SKM-1 treated with dmso at 0.1 percent for 144 hours (cell line): ENCODE data around the gene GPR55.

Source experiments
- DNase-seq: peaks from one replicate; lab custom pipeline; 2025; ENCODE audit not compliant: unreplicated experiment; lab: John Stamatoyannopoulos, UW

Gene GPR55

DNA sequence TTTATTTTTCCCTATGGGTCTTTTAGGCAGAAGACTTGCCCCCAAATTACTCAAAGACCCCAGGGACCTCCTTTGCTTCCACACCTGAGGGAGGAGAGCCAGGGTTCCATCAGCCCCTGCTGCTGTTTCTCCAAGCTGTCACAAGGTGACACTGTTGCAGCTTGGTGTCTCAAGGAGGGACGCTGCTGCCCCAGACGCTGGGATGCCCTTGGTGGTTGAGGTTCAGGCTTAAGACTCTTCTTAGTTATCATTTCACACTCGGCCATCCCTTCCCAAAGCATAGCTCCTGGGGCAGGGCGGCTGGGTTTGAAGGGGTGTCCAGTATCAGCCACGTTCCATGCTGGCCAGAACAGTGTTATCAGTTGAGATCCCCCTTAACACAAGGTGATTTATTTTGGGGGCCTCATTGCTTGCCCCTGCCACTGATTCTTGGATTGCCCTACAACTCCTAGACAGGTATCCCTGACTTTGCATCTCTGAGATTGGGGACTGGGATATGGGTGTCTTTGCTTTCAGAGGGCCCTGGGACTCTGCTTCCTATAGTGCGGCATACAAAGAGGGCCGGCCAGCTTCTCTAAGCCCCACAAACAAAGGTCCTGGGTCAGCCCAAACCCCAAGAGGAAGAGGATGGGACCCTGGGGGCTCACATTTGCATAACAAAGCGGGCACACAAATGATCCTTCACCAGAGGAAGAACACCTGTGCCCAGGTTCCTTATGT, 22.7 kb downstream of the GPR55 start:
- peak; percentile 47 for DNase-seq

DNA sequence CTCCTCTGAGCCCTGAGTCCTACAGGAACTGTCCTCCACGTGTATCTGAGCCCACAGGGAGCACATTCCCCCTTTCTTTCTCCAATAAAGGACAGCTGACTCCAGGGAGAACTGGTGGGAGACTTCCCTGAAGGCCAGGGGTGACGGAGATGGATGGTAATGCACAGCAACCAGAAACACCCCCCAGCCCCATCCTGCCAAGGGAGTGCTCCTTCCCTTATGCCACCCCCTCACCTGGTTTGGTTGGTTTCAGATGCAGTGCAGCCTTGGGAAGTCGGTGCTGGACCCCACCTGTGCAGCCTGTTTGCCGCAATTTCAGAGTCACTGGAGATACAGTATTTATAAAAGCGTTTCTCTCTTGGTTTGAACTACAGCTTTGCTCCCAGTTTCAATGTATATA, 24.0 kb downstream of the GPR55 start:
- DNase-seq, result no peak

DNA sequence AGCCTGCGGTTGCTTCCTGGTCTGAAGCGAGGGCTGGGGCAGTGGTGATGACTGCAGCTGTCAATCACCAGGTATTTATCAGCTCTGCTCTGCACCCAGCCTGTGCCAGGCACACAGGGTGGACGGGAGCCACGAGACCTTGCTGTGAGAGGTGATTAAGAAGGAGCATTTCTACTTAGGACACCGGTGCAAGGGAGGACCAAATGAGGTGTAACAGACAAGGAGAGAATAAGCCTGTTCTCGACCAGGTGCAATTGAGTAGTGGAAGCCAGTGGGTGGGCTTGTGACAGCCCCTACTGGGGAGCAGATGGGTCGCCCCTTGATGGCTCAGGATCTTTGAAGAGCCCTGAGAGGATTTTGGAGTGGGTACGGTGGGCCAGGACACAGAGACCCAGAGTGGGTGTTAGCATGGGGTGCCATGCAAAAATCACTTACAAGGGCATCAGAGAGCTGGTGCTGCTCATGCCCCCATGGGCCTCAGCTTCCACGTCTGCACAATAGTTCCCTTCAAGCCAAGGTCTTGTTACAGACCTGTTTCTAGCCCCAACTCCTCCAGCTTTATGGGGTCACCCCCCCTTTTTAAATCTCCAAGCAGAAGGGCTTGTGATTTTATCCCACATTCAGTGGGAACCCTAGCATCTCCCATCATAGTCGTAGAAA, 24.6 kb downstream of the GPR55 start:
- DNase-seq, result no peak

DNA sequence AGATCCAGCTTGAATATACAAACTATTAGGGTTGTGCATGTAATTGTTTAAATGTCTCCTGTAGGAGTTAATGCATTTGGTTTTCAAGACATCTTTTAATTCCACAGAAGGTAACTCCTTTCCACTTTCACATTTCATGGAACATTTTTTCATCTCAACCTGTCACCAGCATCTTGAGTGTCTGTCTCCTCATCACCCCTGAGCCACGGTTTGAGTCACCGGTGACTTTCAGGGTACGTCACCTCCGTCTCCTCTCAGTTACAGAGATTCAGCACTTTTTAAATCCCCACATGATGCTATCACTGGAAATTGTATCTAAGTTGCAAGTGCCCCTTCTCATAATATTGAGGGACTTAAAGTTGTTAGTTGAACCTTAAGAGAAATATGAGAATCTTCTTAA, 25.3 kb downstream of the GPR55 start:
- DNase-seq, result no peak

DNA sequence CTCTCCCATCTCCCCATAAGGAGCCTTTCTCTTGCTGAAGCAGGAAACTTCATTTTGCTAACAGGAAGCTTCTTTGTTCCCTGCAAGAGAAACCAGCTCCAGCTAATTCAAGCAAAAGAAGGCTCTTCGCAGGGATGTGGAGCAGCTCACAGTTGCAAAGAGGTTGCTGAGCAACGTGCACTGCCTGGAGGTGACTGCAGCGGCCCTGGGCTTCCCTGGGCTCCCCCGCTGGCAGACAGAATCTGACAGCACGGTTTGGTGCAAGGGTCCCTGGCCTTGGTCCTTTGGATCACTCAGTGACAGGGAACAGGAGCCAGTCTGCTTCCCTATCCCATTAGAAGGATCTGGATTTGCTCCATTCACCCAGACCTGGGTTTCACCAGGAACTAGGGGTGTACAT, 25.8 kb downstream of the GPR55 start:
- no peak for DNase-seq

DNA sequence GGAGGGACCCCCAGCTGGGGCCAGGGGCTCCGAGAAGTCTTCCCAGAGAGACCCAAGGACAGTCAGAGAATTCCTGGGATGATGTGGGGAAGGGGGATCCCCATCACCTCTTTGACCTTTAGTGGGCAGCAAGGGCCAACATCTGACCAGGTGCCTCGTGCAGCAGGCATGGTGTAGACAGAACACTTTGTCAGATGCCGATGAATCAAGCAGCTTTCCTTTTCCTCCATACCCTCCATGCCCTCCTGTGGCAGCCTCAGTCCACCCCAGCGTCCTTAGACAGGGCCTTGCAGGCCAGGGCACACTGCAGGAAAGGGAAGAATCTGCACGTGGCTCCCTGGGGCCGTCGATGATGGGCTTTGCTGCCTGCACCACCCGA, 26.3 kb downstream of the GPR55 start:
- DNase-seq, result no peak

DNA sequence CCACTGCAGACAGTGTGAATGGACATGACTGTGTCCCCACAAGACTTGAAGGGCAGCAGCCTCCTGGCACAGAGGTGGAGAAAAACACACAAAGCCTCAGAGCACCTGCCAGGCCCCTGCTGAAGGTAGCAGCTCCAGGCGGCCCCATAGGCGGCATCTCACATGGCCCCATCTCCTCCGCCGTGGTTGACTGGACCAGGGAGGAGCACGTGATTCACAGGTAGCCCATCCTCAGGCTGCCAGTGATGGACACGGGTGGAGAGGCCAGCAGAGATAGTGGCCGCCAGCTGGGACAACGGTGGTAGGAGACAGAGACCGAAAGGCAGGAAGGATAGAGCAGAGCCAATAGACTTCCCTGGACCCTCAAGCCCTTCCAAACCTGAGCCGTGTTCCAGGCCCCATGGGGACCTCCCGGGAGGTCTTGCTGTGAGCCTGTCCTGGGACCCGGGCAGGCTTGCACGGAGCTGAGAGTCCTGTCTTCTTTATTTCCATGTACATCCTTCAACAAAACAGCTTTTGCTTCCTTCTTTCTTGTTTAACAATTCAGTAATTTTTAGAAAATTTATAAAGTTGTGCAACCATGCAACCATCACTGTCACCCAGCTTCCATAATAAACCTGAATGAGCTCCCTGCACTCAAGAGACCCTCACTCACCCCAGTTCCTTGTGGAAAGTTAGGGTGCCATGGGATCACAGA, 26.9 kb downstream of the GPR55 start:
- DNase-seq, result no peak

DNA sequence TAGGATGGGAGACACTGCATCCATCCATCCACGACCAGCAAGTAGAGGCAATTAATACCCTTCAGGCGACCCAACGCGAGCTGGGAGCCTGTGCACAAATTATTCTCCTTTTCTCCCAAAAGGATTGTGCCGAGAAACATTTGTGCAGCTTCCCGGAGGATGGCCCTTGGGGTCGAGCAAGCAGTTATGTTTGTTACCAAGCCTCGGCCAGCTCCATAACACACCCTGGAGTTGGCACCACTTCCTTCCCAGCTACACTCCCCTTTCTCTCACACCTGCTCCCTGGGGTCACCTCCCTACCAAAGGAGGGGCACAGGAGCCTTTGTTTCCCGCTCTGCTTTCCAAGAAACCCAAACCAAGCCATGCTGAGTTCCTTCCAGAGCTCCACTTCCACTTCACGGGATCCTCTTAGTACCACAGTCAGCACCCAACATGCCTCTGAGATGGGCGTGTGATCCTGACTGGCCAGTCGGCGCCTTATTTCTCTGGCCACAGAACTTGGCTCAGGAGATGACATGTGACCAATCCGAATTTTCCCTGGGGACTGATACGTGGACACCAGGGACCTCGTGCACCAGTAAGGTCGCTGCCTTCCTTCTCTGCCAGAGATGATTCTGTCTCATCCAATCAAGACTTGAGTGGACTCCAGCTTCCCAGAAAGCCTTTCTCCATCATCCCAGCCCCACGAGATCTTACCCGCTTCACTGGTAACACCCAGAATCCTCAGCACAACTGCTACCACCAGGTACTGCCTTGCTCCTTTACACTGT, 28.5 kb downstream of the GPR55 start:
- DNase-seq, result no peak

DNA sequence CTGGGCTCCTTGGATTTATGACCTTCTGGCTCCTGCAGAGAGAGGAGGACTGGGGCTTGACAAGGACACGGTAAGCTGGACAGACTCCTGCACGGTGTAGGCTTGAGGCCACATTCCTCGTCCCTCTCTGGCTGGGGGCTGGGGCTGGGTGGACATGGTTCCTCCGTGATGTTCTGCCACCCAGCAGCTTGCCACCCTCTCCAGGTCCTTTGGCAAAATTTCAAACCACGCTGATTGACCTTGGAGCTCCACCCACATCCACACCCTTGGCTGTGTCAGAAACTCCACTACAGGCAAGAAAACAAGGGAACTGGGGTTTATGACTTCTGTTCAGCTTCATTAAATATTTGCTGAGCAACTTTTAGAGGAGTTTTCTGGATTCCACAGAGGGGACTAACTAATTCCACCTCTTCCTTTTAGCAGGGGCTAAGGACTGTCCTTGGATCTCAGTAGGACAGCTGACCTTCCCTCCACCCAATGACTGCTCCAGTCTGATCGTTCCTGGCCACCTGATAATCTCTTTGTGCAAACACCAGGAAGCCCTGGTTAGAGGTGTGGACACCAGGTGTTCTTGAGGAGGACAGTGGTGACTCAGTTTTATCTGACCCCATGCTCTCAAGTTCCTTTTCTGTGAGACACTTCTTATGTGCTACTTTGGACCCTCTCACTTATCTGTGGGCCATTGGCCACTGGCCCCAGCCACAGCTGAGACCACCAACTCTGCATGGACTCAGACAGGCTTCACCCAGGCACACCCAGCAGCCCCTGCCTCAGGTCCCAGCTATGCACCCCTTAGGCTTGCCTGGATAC, 29.3 kb downstream of the GPR55 start:
- no peak for DNase-seq

DNA sequence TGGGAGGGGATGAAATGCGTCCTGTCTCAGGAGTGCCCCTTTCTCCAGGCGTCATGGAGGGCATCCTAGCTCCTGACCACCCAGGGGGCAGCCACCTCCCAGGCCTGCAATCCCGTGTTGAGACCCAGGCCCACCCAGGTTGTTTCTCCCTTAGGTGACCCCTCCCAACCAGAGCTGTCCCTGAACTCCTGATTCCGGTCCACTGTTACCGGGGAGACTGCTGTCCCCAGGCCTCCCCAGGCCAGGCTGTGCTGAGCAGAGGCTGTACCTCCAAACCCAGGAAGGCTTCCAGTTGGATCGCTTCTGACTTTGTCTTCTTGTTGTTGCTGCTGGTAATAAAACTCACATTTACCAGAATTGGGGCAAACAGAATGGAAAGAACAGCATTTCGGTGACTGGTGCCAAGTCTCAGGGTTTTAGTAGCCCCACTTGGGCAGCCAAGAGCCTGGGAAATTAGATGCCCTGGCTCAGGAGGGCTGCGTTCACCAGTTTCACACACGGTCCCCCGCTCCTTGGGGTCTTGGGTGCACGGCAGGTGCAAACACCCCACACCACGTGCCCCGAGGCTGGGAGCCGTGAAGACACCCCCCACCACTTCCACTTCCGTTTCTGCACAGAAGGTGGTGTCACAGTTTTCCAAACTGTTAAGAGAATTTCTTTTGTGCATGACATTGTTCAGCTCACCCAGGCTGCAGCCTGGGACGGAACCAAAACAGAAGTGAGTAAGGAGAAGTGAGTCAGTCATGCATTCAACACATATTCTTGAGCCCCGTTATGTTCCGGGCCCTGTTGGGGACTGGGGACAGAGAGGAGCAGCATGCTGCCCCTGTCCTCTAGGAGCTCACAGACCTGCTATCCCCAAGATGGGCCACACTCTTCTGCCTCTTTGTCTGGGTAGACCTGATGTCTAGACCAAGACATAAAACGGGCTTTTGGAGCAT, 30.9 kb downstream of the GPR55 start:
- no peak for DNase-seq

DNA sequence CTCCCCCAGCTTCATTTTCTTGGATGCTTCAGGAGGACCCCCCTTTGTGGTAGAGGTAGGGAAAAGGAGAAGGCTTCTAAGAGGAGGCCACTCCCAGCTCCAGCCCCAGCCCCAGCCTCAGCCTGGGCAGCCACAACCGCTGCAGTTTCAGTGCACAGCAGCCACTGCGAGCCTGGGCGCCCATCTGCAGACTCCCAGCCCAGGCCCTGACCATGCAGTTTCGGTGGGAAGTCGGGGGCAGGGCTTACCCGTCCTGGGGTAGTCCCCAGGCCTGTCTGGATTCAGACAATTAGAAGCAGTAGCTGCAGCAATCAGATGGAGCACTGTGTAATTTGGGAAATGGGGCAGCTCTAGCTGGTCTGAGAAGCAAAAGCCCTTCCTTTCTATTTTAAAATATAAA, 31.7 kb downstream of the GPR55 start:
- DNase-seq, result no peak

DNA sequence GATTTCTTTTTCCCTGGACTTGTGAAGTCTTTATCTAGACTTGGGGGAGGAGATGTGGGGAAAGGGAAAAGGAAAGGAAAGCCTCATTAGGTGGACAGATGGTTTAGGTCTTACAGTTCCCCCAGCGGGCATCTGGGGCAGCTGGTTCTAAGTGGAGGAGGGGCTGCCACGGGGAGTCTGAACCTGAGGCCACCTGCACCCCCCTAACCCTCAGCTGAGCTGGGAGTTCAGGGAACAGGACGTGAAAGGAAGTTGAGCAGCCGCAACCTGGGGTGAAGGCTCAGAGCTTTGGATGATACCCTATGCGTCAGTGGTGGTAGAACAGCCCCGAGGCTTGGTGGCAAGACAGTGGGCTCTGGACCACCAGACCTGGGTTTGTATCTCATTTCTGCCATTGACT, 33.5 kb downstream of the GPR55 start:
- no peak for DNase-seq

DNA sequence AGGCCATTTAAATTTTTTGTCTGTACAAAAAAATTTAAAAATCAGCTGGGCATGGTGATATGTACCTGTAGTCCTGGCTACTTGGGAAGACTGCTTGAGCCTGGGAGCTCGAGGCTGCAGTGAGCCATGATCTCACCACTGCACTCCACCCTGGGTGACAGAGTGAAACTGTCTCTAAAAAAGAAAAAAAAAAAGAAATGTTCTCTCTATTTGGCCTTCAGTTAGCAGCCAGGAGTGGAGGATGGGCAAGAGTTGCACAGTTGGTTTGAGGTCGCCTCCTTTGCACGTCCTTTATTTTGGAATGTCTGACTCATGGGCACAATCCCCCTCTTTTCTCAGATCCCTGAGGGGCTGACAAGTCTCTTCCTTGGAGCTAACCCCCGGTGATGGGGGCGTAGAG, 34.0 kb downstream of the GPR55 start:
- DNase-seq, result no peak

DNA sequence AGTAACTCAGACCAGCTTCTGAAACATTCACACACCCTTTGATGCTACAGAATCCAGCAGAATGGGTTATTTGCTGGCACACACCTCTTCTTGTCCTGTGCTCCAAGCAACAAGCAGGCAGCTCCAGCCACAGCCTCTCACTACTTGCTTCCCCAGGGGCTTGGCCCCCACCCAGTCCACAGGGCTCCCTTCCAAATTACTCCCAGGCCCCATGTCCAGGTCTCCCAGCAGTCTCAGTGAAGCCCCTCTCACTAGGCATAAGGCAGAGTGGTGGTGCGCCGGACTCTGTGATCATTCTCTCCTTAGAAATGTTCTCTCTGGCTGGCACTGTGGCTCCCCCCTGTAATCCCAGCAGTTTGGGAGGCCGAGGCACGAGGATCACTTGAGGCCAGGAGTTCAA, 34.4 kb downstream of the GPR55 start:
- DNase-seq, result no peak

DNA sequence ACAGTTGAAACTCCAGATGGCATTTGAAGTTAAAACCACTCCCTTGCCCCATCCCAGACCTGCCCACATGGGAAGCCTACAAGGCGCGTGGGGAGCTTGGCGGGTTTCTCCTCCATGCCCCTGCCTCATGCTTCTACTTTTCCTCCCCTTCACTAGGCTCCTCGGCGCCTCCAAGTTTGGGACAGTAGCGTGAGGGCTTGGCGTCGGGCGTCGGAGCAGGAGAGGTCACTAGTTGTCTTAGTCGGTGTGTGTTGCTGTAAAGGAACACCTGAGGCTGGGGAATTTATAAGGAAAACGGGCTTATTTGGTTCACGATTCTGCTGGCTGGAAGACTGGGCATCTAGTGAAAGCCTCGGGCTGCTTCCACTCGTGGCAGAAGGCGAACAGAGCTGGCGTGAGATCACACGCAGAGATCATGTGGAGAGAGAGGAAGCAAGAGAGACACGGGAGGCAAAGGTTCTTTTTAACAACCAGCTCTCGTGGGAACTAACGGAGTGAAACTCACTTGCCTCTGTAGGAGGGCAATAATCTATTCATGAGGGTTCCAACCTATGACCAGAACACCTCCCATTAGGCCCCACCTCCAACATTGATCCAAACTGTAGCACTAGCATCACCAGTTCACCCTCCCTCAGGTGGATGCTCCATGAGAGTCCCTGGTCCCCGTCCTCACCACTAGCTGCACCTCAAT, 35.0 kb downstream of the GPR55 start:
- DNase-seq, result no peak

DNA sequence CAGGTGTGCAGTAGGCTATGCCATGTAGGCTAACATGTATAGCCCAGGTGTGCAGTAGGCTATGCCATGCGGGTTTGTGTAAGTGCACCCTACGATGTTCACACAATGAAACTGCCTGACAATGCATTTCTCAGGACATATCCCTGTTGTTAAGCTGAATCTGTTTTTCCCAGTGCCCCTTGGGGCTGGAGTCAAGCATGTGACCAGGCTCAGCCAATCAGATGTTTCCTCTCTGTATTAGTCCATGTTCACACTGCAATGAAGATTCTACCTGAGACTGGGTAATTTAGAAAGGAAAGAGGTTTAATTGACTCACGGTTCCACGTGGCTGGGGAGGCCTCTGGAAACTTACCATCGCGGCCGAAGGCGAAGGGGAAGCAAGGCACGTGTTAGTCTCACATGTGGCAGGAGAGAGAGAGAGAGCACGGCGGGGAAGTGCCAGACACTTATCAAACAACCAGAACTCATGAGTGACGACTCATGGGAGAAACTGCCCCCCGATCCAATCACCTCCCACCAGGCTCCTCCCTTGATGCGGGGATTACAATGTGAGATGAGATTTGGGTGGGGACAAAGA, 36.1 kb downstream of the GPR55 start:
- DNase-seq, result no peak

DNA sequence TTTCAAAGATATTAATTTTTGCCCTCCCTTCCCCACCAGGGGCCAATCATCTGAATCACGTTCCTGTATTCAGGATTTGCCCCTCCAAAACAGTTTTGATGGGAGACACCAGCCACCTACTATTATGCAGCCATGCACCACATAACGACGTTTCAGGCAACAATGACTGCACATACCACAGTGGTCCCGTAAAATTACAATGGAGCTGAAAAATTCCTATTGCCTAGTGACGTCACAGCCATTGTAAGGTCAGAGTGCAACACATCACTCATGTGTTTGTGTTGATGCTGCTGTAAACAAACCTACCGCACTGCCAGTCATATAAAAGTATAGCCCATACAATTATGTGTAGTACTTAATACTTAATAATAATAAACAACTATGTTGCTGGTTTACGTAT, 37.7 kb downstream of the GPR55 start:
- no peak for DNase-seq

DNA sequence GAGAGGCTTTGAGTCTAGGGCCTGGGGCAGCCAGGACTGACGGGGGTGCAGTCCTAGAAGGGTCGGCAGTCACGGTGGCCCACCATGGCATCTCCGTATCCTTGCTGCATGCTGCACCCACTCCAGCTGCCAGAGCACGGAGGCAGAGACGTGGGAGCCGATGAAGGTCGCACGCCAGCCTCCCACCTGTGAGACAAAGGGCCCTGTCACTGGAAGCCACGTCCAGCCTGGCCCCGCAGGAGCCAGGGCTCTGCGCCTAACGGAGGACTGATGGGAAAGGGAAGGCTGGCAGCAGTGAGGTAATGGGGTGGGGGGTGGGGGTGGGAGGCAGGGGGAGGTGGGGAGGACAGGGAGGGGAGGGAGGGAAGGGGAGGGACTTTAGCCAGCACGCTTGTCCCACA, 38.4 kb downstream of the GPR55 start:
- no peak for DNase-seq

DNA sequence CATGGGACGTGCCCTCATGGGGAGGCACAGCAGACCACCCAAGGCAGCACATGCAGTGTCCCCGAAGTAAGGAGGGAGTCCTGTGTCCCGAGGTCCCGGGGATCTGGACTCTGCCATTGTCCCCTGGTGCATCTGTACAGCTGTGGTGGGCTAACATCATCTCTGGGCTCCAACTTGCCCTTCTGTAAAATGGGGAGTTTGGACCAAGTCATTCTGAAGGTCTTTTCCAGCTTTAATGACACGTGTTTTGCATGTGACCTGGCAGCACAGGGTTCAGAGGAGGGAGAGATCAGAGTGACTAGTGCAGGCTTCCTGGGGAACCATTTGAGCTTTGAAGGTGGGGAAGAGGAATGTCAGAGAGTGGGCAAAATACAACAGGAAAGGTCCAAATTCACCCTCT, 38.8 kb downstream of the GPR55 start:
- no peak for DNase-seq
